ENCODE results near the gene TBC1D8B. TPM values are rescaled to one million over a fixed set of nuclear protein-coding genes. Genes with fewer than 3 reads are reported as not detected.
"Not testable (repeated sequence)": the region's sequence is repeated elsewhere in the genome, so short reads cannot be mapped to it uniquely, and the experiment has no call there.

TBC1D8B gene
- 1 to 10 TPM in 2 of 5 experiments, under 1 TPM in 3; 0.24 to 2.1 (median 0.71) TPM for total RNA-seq
- polyA plus RNA-seq: under 1 TPM; 0.26 to 0.39 TPM
- not detected for total RNA-seq

DNA sequence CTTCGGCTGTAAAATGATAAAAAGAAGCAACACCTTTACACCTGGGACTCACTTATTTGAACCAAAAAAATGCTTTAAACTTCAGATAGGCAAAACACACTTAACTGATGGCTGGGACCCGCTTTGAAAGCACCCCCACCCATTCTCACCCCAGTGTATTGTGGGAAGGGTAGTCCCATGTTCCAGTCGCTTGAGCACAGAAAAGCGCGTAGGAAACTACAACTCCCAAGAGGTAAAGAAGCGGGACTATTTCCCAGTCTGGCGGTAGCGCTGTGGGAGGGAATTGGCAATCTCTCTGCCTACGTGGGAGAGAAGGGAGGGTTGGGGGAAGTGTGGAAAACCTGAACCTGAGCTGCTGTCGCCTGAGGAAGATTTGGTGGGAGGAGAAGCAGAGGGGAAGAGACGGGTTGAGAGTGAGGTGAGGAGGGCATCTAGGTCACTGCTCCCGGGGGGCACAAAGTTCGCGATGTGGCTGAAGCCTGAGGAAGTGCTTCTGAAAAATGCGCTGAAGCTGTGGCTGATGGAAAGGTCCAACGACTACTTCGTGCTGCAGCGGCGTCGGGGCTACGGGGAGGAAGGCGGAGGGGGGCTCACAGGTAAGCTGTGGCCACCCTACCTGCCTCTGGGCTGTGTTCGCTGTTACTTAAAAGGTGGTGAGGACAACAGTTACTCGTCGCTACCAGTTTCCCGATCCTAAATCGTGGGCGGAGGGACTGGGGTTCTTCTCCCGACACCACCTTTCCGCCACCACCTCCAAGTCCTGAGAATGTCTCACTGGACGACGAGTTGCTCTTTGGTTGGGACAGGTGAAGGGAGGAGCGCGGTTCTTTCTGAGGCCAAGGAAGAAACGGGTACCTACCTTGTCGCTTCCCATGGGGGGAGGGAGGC lies at the start of gene TBC1D8B:
Gene TBC1D8B, plus strand, starts transcription at position 286 of the 888 bp plus-strand sequence. Its CDS starts 181 bp downstream, at position 467.
- H3K36me3 Mint-ChIP-seq: no peaks in the 10 kb centered on the region
- peaks cover 0 to 5% of the 10 kb centered on the region in 2 donors for H3K27me3 ChIP-seq (ENCODE audit: control insufficient read depth in 2 of 2, insufficient read depth in 2 of 2, low read length in 2 of 2)
- ATAC-seq: peak; percentile 88
- H3K4me1 Mint-ChIP-seq: peaks cover 5 to 16% (median 11%) of the 10 kb centered on the region in 7 donors
- peaks cover 0 to 2% (median 0%) of the 10 kb centered on the region in 11 donors for H3K9me3 Mint-ChIP-seq
- peak within 1 kb of the TSS; percentile 51 for H3K4me3 ChIP-seq (ENCODE audit: low read length)
- peaks cover 20 to 39% (median 23%) of the 10 kb centered on the region in 5 donors for H3K27me3 Mint-ChIP-seq
- no peaks in the 10 kb centered on the region for H3K36me3 ChIP-seq (ENCODE audit: control insufficient read depth in 2 of 3, insufficient read depth in 3 of 3, low read length in 3 of 3)
- H3K9me3 ChIP-seq (ENCODE audit: control insufficient read depth in 2 of 3, low read length in 3 of 3): no peaks in the 10 kb centered on the region
- H3K27ac Mint-ChIP-seq: peak within 1 kb of the TSS in 3 of 9 donors; percentile 46 to 74 (median 55)
- ChIA-PET POLR2A (no interaction called here), CTCF (no interaction called here)
- intact Hi-C loops (cut with micrococcal nuclease): loop anchor here in 1 of 2 donors (2.0 to 5.0 kb wide), 2 partner anchors 190 to 1288 kb away; partner anchors contain the start of genes ATG4A, PSMD10 and RADX
- H3K4me3 Mint-ChIP-seq: peak within 1 kb of the TSS; percentile 77 to 94 (median 85)
- no peaks in the 10 kb centered on the region for H3K4me1 ChIP-seq (ENCODE audit: control insufficient read depth in 2 of 2, insufficient read depth in 2 of 2, low read length in 2 of 2)
- peak in 6 of 9 donors; percentile 2 to 19 (median 6) for DNase-seq
- H3K27ac ChIP-seq (ENCODE audit: low read depth, low read length): no peak within 1 kb of the TSS

DNA sequence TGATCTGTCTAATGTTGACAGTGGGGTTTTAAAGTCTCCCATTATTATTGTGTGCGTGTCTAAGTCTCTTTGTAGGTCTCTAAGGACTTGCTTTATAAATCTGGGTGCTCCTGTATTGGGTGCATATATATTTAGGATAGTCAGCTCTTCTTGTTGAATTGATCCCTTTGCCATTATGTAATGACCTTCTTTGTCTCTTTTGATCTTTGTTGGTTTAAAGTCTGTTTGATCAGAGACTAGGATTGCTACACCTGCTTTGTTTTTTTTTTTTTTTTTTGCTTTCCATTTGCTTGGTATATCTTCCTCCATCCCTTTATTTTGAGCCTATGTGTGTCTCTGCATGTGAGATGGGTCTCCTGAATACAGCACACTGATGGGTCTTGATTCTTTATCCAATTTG lies 33.2 kb upstream of the TBC1D8B start:
- H3K4me1 Mint-ChIP-seq; ATAC-seq; H3K9me3 ChIP-seq (ENCODE audit: control insufficient read depth in 2 of 3, low read length in 3 of 3); CTCF ChIA-PET; POLR2A ChIA-PET; H3K36me3 Mint-ChIP-seq; intact Hi-C loops (cut with micrococcal nuclease); H3K4me3 ChIP-seq (ENCODE audit: low read length); H3K36me3 ChIP-seq (ENCODE audit: control insufficient read depth in 2 of 3, insufficient read depth in 3 of 3, low read length in 3 of 3); DNase-seq; H3K27me3 Mint-ChIP-seq; H3K27ac Mint-ChIP-seq; H3K4me3 Mint-ChIP-seq; H3K27ac ChIP-seq (ENCODE audit: low read depth, low read length); H3K4me1 ChIP-seq (ENCODE audit: control insufficient read depth in 2 of 2, insufficient read depth in 2 of 2, low read length in 2 of 2); H3K9me3 Mint-ChIP-seq; H3K27me3 ChIP-seq (ENCODE audit: control insufficient read depth in 2 of 2, insufficient read depth in 2 of 2, low read length in 2 of 2): not testable (repeated sequence)

DNA sequence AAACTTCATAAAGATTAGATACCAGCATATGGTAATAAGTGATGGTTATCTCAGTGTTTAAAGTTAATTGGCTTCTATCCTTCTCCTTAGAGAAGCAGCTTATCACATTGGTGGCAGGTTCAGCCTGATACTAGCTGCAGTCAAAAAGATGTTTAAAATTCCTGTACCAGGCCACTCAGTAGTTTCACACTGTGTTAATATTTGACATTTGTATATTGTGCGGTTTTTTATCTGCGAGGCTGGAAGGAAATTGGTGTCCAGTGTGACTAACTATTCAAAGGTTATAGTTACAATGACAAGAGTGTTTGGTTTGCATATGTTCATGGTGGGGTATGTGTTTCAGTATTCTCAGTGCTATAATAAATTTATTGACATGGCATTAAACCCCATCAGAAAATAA lies 27.5 kb upstream of the TBC1D8B start:
- Histone ChIP-seq H3K4me3 (ENCODE audit: low read length) (no peak overlapping the region), H3K27ac (ENCODE audit: low read depth, low read length) (no peak overlapping the region), H3K36me3 (ENCODE audit: control insufficient read depth in 2 of 3, insufficient read depth in 3 of 3, low read length in 3 of 3) (no peaks in the 10 kb centered on the region), H3K9me3 (ENCODE audit: control insufficient read depth in 2 of 3, low read length in 3 of 3) (no peaks in the 10 kb centered on the region), H3K27me3 (ENCODE audit: control insufficient read depth in 2 of 2, insufficient read depth in 2 of 2, low read length in 2 of 2) (no peaks in the 10 kb centered on the region), H3K4me1 (ENCODE audit: control insufficient read depth in 2 of 2, insufficient read depth in 2 of 2, low read length in 2 of 2) (no peaks in the 10 kb centered on the region)
- Mint-ChIP-seq H3K27me3 (peaks cover 0 to 9% (median 4%) of the 10 kb centered on the region in 5 donors), H3K9me3 (no peaks in the 10 kb centered on the region), H3K36me3 (no peaks in the 10 kb centered on the region), H3K27ac (no peak overlapping the region), H3K4me1 (no peaks in the 10 kb centered on the region), H3K4me3 (no peak overlapping the region)
- DNase-seq (no peak), ATAC-seq (no peak)
- intact Hi-C loops (cut with micrococcal nuclease): no loop called here
- CTCF ChIA-PET: no interaction called here
- POLR2A ChIA-PET: no interaction called here

DNA sequence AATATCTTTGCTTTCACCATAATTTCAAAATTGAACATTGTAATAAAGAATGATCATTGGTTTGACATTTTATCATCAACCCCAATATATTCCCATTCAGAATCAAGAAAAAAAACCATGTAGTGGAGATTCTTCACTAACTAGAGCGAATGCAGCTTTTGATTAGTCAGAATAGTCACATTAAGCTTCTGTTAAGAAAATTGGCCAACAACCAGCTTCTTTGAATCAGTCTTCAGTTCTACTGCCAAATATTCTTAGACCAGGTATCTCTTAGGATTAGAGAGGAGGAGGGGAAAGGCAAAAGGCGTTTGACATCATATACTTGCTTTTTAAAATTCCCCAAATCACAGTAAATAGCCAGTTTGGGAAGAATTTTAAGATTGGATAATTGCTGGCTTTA lies 22.2 kb upstream of the TBC1D8B start:
- no peaks in the 10 kb centered on the region for H3K4me1 ChIP-seq (ENCODE audit: control insufficient read depth in 2 of 2, insufficient read depth in 2 of 2, low read length in 2 of 2)
- no peak for DNase-seq
- H3K4me3 ChIP-seq (ENCODE audit: low read length): no peak overlapping the region
- H3K4me1 Mint-ChIP-seq: no peaks in the 10 kb centered on the region
- no peak for ATAC-seq
- H3K4me3 Mint-ChIP-seq: no peak overlapping the region
- ChIA-PET CTCF (no interaction called here), POLR2A (no interaction called here)
- H3K36me3 ChIP-seq (ENCODE audit: control insufficient read depth in 2 of 3, insufficient read depth in 3 of 3, low read length in 3 of 3): no peaks in the 10 kb centered on the region
- H3K27ac Mint-ChIP-seq: no peak overlapping the region
- H3K36me3 Mint-ChIP-seq: no peaks in the 10 kb centered on the region
- no peak overlapping the region for H3K27ac ChIP-seq (ENCODE audit: low read depth, low read length)
- H3K9me3 Mint-ChIP-seq: peaks cover 0 to 2% (median 0%) of the 10 kb centered on the region in 11 donors
- H3K9me3 ChIP-seq (ENCODE audit: control insufficient read depth in 2 of 3, low read length in 3 of 3): no peaks in the 10 kb centered on the region
- H3K27me3 Mint-ChIP-seq: peaks cover 3 to 16% (median 4%) of the 10 kb centered on the region in 5 donors
- intact Hi-C loops (cut with micrococcal nuclease): no loop called here
- no peaks in the 10 kb centered on the region for H3K27me3 ChIP-seq (ENCODE audit: control insufficient read depth in 2 of 2, insufficient read depth in 2 of 2, low read length in 2 of 2)

DNA sequence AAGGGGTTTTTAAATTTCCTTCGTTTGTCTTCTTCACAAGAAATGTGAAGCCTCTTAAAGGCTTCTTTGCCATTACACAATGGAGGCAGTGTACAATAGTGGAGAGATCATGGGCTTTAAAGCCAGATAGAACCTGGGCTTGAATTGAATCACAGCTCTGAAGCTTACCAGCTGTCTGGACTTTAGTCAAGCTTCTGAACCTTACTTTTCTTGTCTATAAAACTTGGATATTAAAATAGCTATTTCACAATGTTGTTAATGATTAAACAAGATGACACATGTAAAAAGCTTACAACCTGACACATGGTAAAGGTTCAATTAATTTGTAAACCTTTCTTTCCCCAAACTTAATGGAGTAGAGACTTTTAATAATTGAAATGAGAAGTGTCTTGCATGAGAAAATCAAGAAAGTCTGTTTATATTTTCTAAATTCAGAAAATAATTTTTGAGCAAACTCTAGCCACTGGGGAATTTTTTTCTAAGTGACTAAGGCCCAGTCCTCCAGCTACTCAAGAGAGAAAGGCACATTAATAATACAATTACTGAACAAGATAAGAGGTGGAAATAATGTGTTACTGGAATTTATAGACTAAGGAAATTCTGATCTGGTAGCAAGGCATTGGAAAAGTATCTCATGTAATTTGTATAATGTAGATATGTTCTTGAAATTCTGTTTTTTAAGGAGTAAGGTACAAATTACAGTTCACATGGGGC lies 21.7 kb upstream of the TBC1D8B start:
- DNase-seq (no peak), ATAC-seq (no peak)
- Mint-ChIP-seq H3K4me1 (no peaks in the 10 kb centered on the region), H3K9me3 (peaks cover 0 to 5% (median 0%) of the 10 kb centered on the region in 11 donors), H3K4me3 (no peak overlapping the region), H3K36me3 (no peaks in the 10 kb centered on the region), H3K27me3 (peaks cover 4 to 18% (median 7%) of the 10 kb centered on the region in 5 donors), H3K27ac (no peak overlapping the region)
- no peaks in the 10 kb centered on the region for H3K36me3 ChIP-seq (ENCODE audit: control insufficient read depth in 2 of 3, insufficient read depth in 3 of 3, low read length in 3 of 3)
- H3K27me3 ChIP-seq (ENCODE audit: control insufficient read depth in 2 of 2, insufficient read depth in 2 of 2, low read length in 2 of 2): no peaks in the 10 kb centered on the region
- POLR2A ChIA-PET: interaction anchor here (0.7 kb wide), 1 partner anchor 161 kb away, joined by 3 read pairs; no protein-coding TSS in a partner anchor
- H3K4me1 ChIP-seq (ENCODE audit: control insufficient read depth in 2 of 2, insufficient read depth in 2 of 2, low read length in 2 of 2): no peaks in the 10 kb centered on the region
- intact Hi-C loops (cut with micrococcal nuclease): no loop called here
- H3K9me3 ChIP-seq (ENCODE audit: control insufficient read depth in 2 of 3, low read length in 3 of 3): no peaks in the 10 kb centered on the region
- CTCF ChIA-PET: no interaction called here
- no peak overlapping the region for H3K27ac ChIP-seq (ENCODE audit: low read depth, low read length)
- H3K4me3 ChIP-seq (ENCODE audit: low read length): no peak overlapping the region

DNA sequence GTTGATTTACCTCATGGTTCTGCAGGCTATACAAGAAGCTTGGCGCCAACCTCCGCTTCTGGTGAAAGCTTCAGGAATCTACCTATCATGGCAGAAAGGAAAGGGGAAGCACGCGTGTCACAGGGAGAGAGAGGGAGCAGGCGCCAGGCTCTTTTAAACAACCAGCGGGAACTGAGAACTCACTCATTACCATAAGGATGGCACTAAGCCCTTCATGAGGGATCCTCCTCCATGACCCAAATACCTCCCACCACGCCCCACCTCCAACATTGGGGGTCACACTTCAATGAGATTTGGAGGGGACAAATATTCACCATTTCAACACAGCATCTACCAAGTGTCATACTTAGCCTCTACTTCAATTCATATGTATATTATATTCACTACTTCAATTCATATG lies 18.8 kb upstream of the TBC1D8B start:
- ChIA-PET CTCF (no interaction called here), POLR2A (no interaction called here)
- H3K4me1 ChIP-seq (ENCODE audit: control insufficient read depth in 2 of 2, insufficient read depth in 2 of 2, low read length in 2 of 2): no peaks in the 10 kb centered on the region
- H3K4me1 Mint-ChIP-seq: no peaks in the 10 kb centered on the region
- H3K4me3 ChIP-seq (ENCODE audit: low read length): no peak overlapping the region
- no peak overlapping the region for H3K27ac ChIP-seq (ENCODE audit: low read depth, low read length)
- H3K36me3 ChIP-seq (ENCODE audit: control insufficient read depth in 2 of 3, insufficient read depth in 3 of 3, low read length in 3 of 3): no peaks in the 10 kb centered on the region
- H3K27ac Mint-ChIP-seq: no peak overlapping the region
- ATAC-seq (no peak), DNase-seq (no peak)
- H3K9me3 Mint-ChIP-seq: peaks cover 0 to 5% (median 0%) of the 10 kb centered on the region in 11 donors
- peaks cover 4 to 18% (median 7%) of the 10 kb centered on the region in 5 donors for H3K27me3 Mint-ChIP-seq
- intact Hi-C loops (cut with micrococcal nuclease): no loop called here
- no peaks in the 10 kb centered on the region for H3K36me3 Mint-ChIP-seq
- no peaks in the 10 kb centered on the region for H3K9me3 ChIP-seq (ENCODE audit: control insufficient read depth in 2 of 3, low read length in 3 of 3)
- no peaks in the 10 kb centered on the region for H3K27me3 ChIP-seq (ENCODE audit: control insufficient read depth in 2 of 2, insufficient read depth in 2 of 2, low read length in 2 of 2)
- H3K4me3 Mint-ChIP-seq: no peak overlapping the region

Measured in naive thymus-derived CD4-positive, alpha-beta T cell (primary cell).